GM12878 (cell line): ENCODE results near the gene PDCL3. TPM values are rescaled to one million over a fixed set of nuclear protein-coding genes. Genes with fewer than 3 reads are reported as not detected.

Source experiments
- ATAC-seq: fragments of 200-7000 bp; cut with Tn5 transposase; 3 replicates; pipeline ENCODE4 v1.9.1; 2020; ENCODE audit warnings: mild to moderate bottlenecking, moderate library complexity
- BruUV-seq: library from RNA; stranded (reverse); fragments of 400-500 nt; replicated peaks from 2 replicates; lab custom pipeline; 2021; lab: Mats Ljungman, UMichigan
- CTCF ChIA-PET: fragments of 300-600 bp; sonication (Branson Sonifier 250); formaldehyde crosslinking; extraction: SDS; loops from one replicate; lab custom pipeline; 2021; ENCODE audit warnings: inconsistent platforms; lab: Yijun Ruan, JAX
- POLR2A ChIA-PET: fragments of 350-600 bp; formaldehyde crosslinking; extraction: SDS; loops from one replicate; lab custom pipeline; 2021; ENCODE audit warnings: inconsistent platforms; lab: Charles Lee
- RAD21 ChIA-PET: fragments of 300-600 bp; sonication (Branson Sonifier 250); formaldehyde crosslinking; loops from one replicate; lab custom pipeline; 2023; ENCODE audit warnings: antibody characterized with exemption; ENCODE audit not compliant: unreplicated experiment; lab: Charles Lee
- SMC1A ChIA-PET: fragments of 300-600 bp; sonication (Branson Sonifier 250); formaldehyde crosslinking; loops from one replicate; lab custom pipeline; 2023; ENCODE audit not compliant: unreplicated experiment, uncharacterized antibody; lab: Charles Lee
- DNase-seq: peaks from one replicate; pipeline ENCODE4 v3.0.0-alpha.2; 2011; ENCODE audit warnings: low read depth, low spot score
- FAIRE-seq: peaks from 3 replicates; lab custom pipeline; 2011; peaks lifted over from hg19 to GRCh38; lab: Jason Lieb, UNC
- H2AFZ ChIP-seq: 2 replicates; pipeline ENCODE4 v1.6.0; 2011; ENCODE audit warnings: low read depth, low read length, control low read depth; ENCODE audit not compliant: control insufficient read depth
- H3K27ac ChIP-seq: 2 replicates; pipeline ENCODE4 v1.5.1; 2011; ENCODE audit warnings: control low read depth; ENCODE audit not compliant: control insufficient read depth, insufficient read depth
- H3K27me3 ChIP-seq, 2 experiments: replicated peaks in 1 of 2; 2 replicates each; pipeline versions ENCODE4 v1.6.0 to v1.6.1; 2011; ENCODE audit warnings: low read length in 1 of 2; ENCODE audit not compliant: control insufficient read depth in 2 of 2, insufficient read depth in 2 of 2
- H3K36me3 ChIP-seq, 2 experiments: 2 replicates each; pipeline ENCODE4 v1.5.1; 2011; ENCODE audit warnings: low read length in 1 of 2; ENCODE audit not compliant: control insufficient read depth in 2 of 2, insufficient read depth in 2 of 2
- H3K4me1 ChIP-seq: 2 replicates; pipeline ENCODE4 v1.6.1; 2011; ENCODE audit warnings: mild to moderate bottlenecking, low read length, moderate library complexity, mixed read lengths; ENCODE audit not compliant: control insufficient read depth, insufficient read depth
- H3K4me2 ChIP-seq: 2 replicates; pipeline ENCODE4 v1.6.0; 2011; ENCODE audit warnings: control low read depth; ENCODE audit not compliant: control insufficient read depth, insufficient read depth
- H3K4me3 ChIP-seq: fragments of 200-600 bp; sonication (generic); 2 replicates; pipeline ENCODE4 v1.5.1; 2016
- H3K79me2 ChIP-seq: 2 replicates; pipeline ENCODE4 v1.6.0; 2011; ENCODE audit warnings: low read length; ENCODE audit not compliant: control insufficient read depth, insufficient read depth
- H3K9ac ChIP-seq: 2 replicates; pipeline ENCODE4 v1.8.0; 2011; ENCODE audit warnings: low read length, control low read depth, mixed read lengths; ENCODE audit not compliant: control insufficient read depth, insufficient read depth
- H3K9me3 ChIP-seq: replicated peaks from 3 replicates; pipeline ENCODE4 v1.5.1; 2011; ENCODE audit warnings: mild to moderate bottlenecking, low read length; ENCODE audit not compliant: control insufficient read depth, insufficient read depth
- H4K20me1 ChIP-seq: 2 replicates; pipeline ENCODE4 v1.6.0; 2011; ENCODE audit not compliant: control insufficient read depth, insufficient read depth
- BCLAF1 ChIP-seq: fragments of 450-650 bp; IDR thresholded peaks from 2 replicates; pipeline ENCODE4 v1.6.1; 2017; ENCODE audit warnings: antibody characterized with exemption, mild to moderate bottlenecking, moderate library complexity
- BMI1 ChIP-seq: fragments of 450-650 bp; IDR thresholded peaks from 2 replicates; pipeline ENCODE4 v1.6.1; 2016; ENCODE audit warnings: mild to moderate bottlenecking, moderate library complexity, borderline replicate concordance
- CEBPB ChIP-seq, 2 experiments: fragments of 150-350 bp in 1 of 2; IDR thresholded peaks; 2 replicates each; pipeline ENCODE4 v1.6.1; 2012 to 2014; ENCODE audit warnings: low read depth in 2 of 2, low read length in 2 of 2, borderline replicate concordance in 1 of 2, inconsistent platforms in 1 of 2
- EED ChIP-seq: sonication (generic); IDR thresholded peaks from 2 replicates; pipeline ENCODE4 v1.6.1; 2016; ENCODE audit warnings: antibody characterized with exemption, low read depth
- MTA2 ChIP-seq: fragments of 450-650 bp; IDR thresholded peaks from 2 replicates; pipeline ENCODE4 v1.6.1; 2016; ENCODE audit warnings: low read depth, mild to moderate bottlenecking, moderate library complexity
- SIN3A ChIP-seq: IDR thresholded peaks from 2 replicates; pipeline ENCODE4 v1.6.1; 2012; ENCODE audit warnings: low read depth, low read length, improper control_type of control experiment
- SRF ChIP-seq, 2 experiments: IDR thresholded peaks; 2 replicates each; pipeline ENCODE4 v1.6.1; 2011; ENCODE audit warnings: low read depth in 2 of 2, low read length in 2 of 2, mild to moderate bottlenecking in 1 of 2, moderate library complexity in 1 of 2
- STAT1 ChIP-seq: fragments of 450-650 bp; conservative IDR thresholded peaks from 2 replicates; pipeline ENCODE4 v1.6.1; 2014; ENCODE audit warnings: antibody characterized with exemption, mild to moderate bottlenecking
- STAT3 ChIP-seq: IDR thresholded peaks from 2 replicates; pipeline ENCODE4 v1.6.1; 2011; ENCODE audit warnings: low read depth, low read length, improper control_type of control experiment
- SUPT20H ChIP-seq: IDR thresholded peaks from 2 replicates; pipeline ENCODE4 v1.6.1; 2011; ENCODE audit warnings: low read depth, mild to moderate bottlenecking, low read length, moderate library complexity, borderline replicate concordance; ENCODE audit not compliant: control insufficient read depth
- TARDBP ChIP-seq: IDR thresholded peaks from 2 replicates; pipeline ENCODE4 v1.6.1; 2016; ENCODE audit warnings: borderline replicate concordance
- TBL1XR1 ChIP-seq: IDR thresholded peaks from 2 replicates; pipeline ENCODE4 v1.6.1; 2012; ENCODE audit warnings: low read depth, low read length, improper control_type of control experiment
- TCF7 ChIP-seq: IDR thresholded peaks from 2 replicates; pipeline ENCODE4 v1.6.1; 2014; ENCODE audit warnings: antibody characterized with exemption, borderline replicate concordance
- ZNF384 ChIP-seq: IDR thresholded peaks from 2 replicates; pipeline ENCODE4 v1.6.1; 2012; ENCODE audit warnings: low read depth, mild to moderate bottlenecking, low read length, improper control_type of control experiment, borderline replicate concordance
- ZSCAN29 ChIP-seq: fragments of 450-650 bp; IDR thresholded peaks from 2 replicates; pipeline ENCODE4 v1.6.1; 2017; ENCODE audit warnings: mild to moderate bottlenecking, moderate library complexity
- WGBS: methylation state at CpG from one replicate; pipeline ENCODE4 v1.1.6; 2016; ENCODE audit warnings: low lambda C conversion rate; ENCODE audit not compliant: insufficient replicate concordance, insufficient coverage; ENCODE audit errors: missing lambda C conversion rate; 5-methylcytosine and 5-hydroxymethylcytosine counted together
- in situ Hi-C: fragments of 300-500 bp; cut with MboI; formaldehyde crosslinking; loops from 9 replicates; pipeline ENCODE4 v1.14.3; 2018; ENCODE audit warnings: mixed read lengths
- intact Hi-C: fragments of 100-400 bp; cut with micrococcal nuclease; formaldehyde crosslinking; loops from one replicate; pipeline ENCODE4 v1.14.2; 2022; ENCODE audit not compliant: unreplicated experiment
- polyA plus RNA-seq, 11 experiments: library from polyadenylated mRNA; depleted of rRNA in 4 of 11; unstranded in 6 of 11; stranded (reverse) in 5 of 11; fragments of >200 nt; fragmentation: Nextera tagmentation in 4 of 11; fragmentation: Illumina TruSeq in 1 of 11; extraction: Ambion mirVana in 4 of 11; extraction: Trizol in 1 of 11; gene quantifications; 1 replicate in 1 of 11; 2 replicates in 10 of 11; pipeline versions ENCODE4 v1.2.1 to v1.2.3, GENCODE V29; 2011 to 2016; ENCODE audit warnings: inconsistent platforms in 2 of 11, missing spikeins in 2 of 11, low read depth in 1 of 11
- total RNA-seq, 4 experiments: library from RNA; depleted of rRNA in 3 of 4; stranded (reverse); fragments of >200 nt in 3 of 4; fragmentation: Illumina TruSeq in 1 of 4; extraction: Trizol in 1 of 4; gene quantifications; 2 replicates each; pipeline versions ENCODE4 v1.2.1 to v1.2.3, GENCODE V29; 2013 to 2021

The PDCL3 gene
- total and polyA plus RNA-seq, 10 of the 15 experiments (the other 5 are each of a cell fraction or from before 2014, with no cell fraction given): 22.9 to 111 (median 51.1) TPM

GRCh38 chr2:100539221-100539620, 23.6 kb upstream of the PDCL3 start:
- H3K9me3 ChIP-seq: no peaks in the 10 kb centered on the region; the same call in 2 of the 3 replicates
- no peak overlapping the region for H3K27ac ChIP-seq
- intact Hi-C loops (no loop called here), in situ Hi-C loops (no loop called here)
- no peak overlapping the region for H3K4me3 ChIP-seq
- H3K27me3 ChIP-seq: no peaks in the 10 kb centered on the region
- WGBS: 0% methylated on average over 1 of the region's 1 CpG
- FAIRE-seq (no peak), DNase-seq (no peak), ATAC-seq (no peak)
- no peak overlapping the region for H3K4me2 ChIP-seq
- ChIA-PET RAD21 (interaction anchor here (0.6 to 0.8 kb wide), 2 partner anchors 10 to 24 kb away, joined by 3 read pairs; partner anchors contain the start of gene PDCL3), CTCF (interaction anchor here (1.2 kb wide), 1 partner anchor 276 kb away, joined by 4 read pairs; no protein-coding TSS in a partner anchor), SMC1A (interaction anchor here (0.6 kb wide), 1 partner anchor 53 kb away, joined by 4 read pairs; no protein-coding TSS in a partner anchor), POLR2A (no interaction called here)
- TF ChIP-seq SUPT20H: no peak
- TF ChIP-seq BCLAF1: no peak
- no peak for TF ChIP-seq ZSCAN29
- TF ChIP-seq BMI1: no peak
- no peak for TF ChIP-seq STAT1
- TF ChIP-seq EED: no peak
- no peak for TF ChIP-seq TBL1XR1
- TF ChIP-seq TARDBP: no peak
- TF ChIP-seq TCF7: no peak
- TF ChIP-seq CEBPB (IDR thresholded peaks at IDR 0.05; ENCODE audit: borderline replicate concordance in 1 of 2, low read depth in 2 of 2, low read length in 2 of 2): no peak
- TF ChIP-seq ZNF384: no peak
- TF ChIP-seq SIN3A: no peak
- no peak for TF ChIP-seq STAT3
- no peak for TF ChIP-seq MTA2
- TF ChIP-seq SRF (IDR thresholded peaks at IDR 0.05; ENCODE audit: low read depth in 2 of 2, low read length in 2 of 2): no peak
- BruUV-seq: no TSS peak
- H3K4me1 ChIP-seq: no peaks in the 10 kb centered on the region
- H4K20me1 ChIP-seq: no peaks in the 10 kb centered on the region
- H3K9ac ChIP-seq: no peak overlapping the region
- H3K36me3 ChIP-seq: no peaks in the 10 kb centered on the region
- no peaks in the 10 kb centered on the region for H3K79me2 ChIP-seq
- H2AFZ ChIP-seq: no peak overlapping the region
